OCI-LY1 (cell line): ENCODE results near the gene BCAR3.

Experiments
- CTCF ChIP-seq: fragments of 200-600 bp; sonication (generic), shearing (Covaris generic); IDR thresholded peaks from 2 replicates; pipeline ENCODE4 v1.5.1; 2017; ENCODE audit warnings: mild to moderate bottlenecking, antibody characterized with exemption, low read length, moderate library complexity, mixed read lengths
- EZH2 ChIP-seq: fragments of 200-600 bp; sonication (generic), shearing (Covaris generic); IDR thresholded peaks from 2 replicates; pipeline ENCODE4 v1.8.0; 2017; ENCODE audit warnings: borderline replicate concordance, mixed run types, mild to moderate bottlenecking, antibody characterized with exemption, low read length, moderate library complexity, mixed read lengths

DNA sequence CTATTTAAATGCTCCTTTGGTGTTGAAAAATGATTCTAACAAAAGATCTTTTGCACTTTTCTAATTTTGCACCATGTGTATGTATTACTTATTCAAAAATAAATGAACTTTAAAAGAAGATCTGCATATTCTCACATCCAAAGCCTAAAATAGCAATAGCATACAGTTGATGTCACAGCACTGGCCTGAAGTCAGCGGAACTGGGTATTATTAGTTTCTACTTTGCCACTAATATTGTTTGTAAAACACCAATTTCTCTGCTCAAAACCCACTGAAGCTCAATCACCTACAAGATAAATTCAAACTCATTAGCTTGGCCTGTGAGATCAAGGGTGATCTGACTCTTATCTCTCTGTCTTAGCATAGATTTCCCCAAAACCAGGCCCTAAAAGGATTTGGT, 34.5 kb upstream of the BCAR3 start:
- no peak for TF ChIP-seq CTCF
- TF ChIP-seq EZH2 = no peak
